ENCODE data around the gene AMPD3. TPM values are rescaled to one million over a fixed set of nuclear protein-coding genes. Genes with fewer than 3 reads are reported as not detected.

Gene AMPD3
- total RNA-seq, 4 donors from 2014 or later, result 7.7 to 18.4 (median 9.8) TPM

GRCh38 chr11:10539339-10539738 is 84.3 kb downstream of the AMPD3 start:
- TF ChIP-seq, protein P1, sequence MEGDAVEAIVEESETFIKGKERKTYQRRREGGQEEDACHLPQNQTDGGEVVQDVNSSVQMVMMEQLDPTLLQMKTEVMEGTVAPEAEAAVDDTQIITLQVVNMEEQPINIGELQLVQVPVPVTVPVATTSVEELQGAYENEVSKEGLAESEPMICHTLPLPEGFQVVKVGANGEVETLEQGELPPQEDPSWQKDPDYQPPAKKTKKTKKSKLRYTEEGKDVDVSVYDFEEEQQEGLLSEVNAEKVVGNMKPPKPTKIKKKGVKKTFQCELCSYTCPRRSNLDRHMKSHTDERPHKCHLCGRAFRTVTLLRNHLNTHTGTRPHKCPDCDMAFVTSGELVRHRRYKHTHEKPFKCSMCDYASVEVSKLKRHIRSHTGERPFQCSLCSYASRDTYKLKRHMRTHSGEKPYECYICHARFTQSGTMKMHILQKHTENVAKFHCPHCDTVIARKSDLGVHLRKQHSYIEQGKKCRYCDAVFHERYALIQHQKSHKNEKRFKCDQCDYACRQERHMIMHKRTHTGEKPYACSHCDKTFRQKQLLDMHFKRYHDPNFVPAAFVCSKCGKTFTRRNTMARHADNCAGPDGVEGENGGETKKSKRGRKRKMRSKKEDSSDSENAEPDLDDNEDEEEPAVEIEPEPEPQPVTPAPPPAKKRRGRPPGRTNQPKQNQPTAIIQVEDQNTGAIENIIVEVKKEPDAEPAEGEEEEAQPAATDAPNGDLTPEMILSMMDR (IDR thresholded peaks at IDR 0.05; ENCODE audit: low read depth), result no peak

DNA sequence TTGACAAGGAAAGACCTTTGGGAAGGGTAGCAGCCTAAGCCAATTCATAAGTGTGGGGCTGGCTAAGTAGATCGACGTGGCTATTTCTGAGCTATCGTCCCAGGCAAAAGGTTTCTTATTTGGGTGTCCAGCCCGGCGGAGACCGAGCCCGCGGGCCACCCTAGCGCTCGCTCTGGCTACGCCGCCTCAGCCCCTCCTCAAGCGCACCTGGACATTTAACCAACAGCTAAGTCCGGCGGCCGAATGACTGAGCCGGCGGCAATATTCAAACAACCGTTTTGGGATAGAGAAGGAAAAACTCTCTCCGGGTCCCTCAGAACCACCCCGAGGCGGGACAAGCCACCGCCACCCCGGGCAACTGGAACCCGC is 85.5 kb downstream of the AMPD3 start:
- TF ChIP-seq, protein P1 (IDR thresholded peaks at IDR 0.05; ENCODE audit: low read depth), result no peak

GRCh38 chr11:10540915-10541560 is 86.0 kb downstream of the AMPD3 start, which contains the start of gene RNF141:
Gene RNF141 (minus strand): TSS chr11:10541187. CDS start chr11:10534158, 7,029 bp downstream.
- TF ChIP-seq, protein P1 (IDR thresholded peaks at IDR 0.05; ENCODE audit: low read depth), result no peak

GRCh38 chr11:10541561-10541930 is 86.5 kb downstream of the AMPD3 start:
- TF ChIP-seq, protein P1 (IDR thresholded peaks at IDR 0.05; ENCODE audit: low read depth), result no peak

DNA sequence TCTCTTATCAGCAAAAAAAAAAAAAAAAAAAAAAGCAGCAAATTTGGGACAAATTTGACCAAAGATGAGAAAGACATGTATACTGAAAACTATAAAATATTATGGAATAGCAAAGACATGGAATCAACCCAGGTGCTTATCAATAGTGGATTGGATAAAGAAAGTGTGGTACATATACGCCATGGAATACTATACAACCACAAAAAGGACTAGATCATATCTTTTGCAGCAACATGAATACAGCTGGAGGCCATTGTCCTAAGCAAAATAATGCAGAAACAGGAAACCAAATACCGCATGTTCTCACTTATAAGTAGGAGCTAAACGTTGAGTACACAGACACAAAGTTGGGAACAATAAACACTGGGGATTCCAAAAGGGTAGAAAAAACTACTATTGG is 87.7 kb downstream of the AMPD3 start:
- TF ChIP-seq, protein P1 (IDR thresholded peaks at IDR 0.05; ENCODE audit: low read depth), result no peak

DNA sequence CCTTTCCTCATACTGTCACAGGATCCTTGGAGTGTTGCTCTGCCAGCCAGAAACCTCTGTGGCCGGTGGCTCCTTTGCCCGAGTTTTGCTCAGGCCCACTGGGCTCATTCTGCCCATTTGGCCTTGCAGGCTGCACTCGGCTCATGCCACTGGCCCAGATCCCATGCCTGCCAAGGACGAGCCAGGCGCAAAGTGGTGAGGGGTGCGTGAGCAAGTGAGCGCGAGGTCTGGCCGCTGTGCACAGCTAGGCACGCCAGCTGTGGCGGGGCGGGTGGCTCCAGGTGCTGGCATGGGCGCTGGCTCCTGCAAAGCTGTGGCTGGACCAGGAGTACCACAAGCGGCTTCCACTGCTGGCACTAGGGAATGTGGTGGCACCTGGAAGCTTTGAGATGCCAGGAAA is 88.7 kb downstream of the AMPD3 start:
- TF ChIP-seq, protein P1 (IDR thresholded peaks at IDR 0.05; ENCODE audit: low read depth), result no peak

GRCh38 chr11:10544491-10545465 is 89.7 kb downstream of the AMPD3 start:
- TF ChIP-seq, protein P1 (IDR thresholded peaks at IDR 0.05; ENCODE audit: low read depth), result no peak
